ENCODE data around the gene SDK2. TPM values are rescaled to one million over a fixed set of nuclear protein-coding genes. Genes with fewer than 3 reads are reported as not detected.

The SDK2 gene
- total and polyA plus RNA-seq, 7 experiments from 2014 or later: 0.64 to 14.1 (median 8.2) TPM

DNA sequence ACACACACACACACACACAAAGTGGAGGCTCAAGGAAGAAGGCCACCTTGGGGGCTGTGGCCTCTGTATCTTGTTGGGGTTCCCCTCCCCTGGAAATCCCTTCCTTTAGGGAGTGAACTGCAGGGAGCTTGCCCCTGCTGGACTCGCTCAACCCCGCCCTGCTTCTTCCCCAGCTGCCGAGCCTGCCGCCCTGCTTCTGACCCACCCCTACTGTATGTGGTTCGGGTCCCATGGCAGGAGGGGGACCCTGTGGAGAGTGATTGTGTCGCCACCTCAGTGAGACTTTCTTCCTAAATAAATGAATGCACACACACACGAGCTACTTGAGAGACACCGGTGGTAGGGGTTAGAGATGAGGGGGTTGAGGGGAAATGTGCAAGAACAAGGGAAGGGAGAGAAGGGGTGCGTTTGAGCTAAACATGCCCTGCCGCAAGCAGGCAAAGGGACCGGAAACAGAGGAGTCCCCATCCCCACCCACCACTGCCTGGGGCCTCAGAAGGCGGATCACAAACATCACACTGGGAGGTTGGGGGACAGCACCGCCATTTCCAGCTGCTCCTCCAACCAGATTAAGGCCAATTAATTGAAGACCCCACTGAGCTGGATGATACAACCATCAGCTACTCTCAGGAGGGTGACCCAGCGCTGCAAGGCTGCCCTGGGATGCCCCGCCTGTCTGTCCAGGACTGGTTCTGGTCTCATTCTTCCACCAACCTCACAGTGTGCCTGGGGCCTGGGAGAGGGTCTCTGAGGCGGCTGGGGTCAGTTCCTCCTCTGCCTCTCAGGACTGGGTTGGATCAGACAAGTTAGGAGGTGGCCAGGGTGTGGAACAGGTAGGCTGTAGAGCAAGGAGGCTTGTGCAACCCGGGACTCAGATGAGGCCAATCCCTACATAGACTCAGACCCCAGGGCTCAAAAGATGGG is 98.9 kb downstream of the SDK2 start:
- H3K27me3 ChIP-seq (ENCODE audit: control insufficient read depth in 2 of 2, insufficient read depth in 2 of 2, low read length in 2 of 2): no peaks in the 10 kb centered on the region
- intact Hi-C loops (cut with micrococcal nuclease): no loop called here
- H3K9me3 Mint-ChIP-seq: no peaks in the 10 kb centered on the region
- CTCF ChIA-PET: no interaction called here
- DNase-seq (peak in 2 of 9 donors; percentile 14), ATAC-seq (no peak)
- H3K27ac Mint-ChIP-seq: peak overlapping the region in 3 of 9 donors; percentile 45 to 68 (median 46)
- H3K9me3 ChIP-seq (ENCODE audit: control insufficient read depth in 2 of 3, low read length in 3 of 3): no peaks in the 10 kb centered on the region
- peaks cover 8 to 37% (median 29%) of the 10 kb centered on the region in 7 donors for H3K4me1 Mint-ChIP-seq
- peaks cover 0 to 5% (median 0%) of the 10 kb centered on the region in 5 donors for H3K36me3 Mint-ChIP-seq
- H3K4me1 ChIP-seq (ENCODE audit: control insufficient read depth in 2 of 2, insufficient read depth in 2 of 2, low read length in 2 of 2): no peaks in the 10 kb centered on the region
- POLR2A ChIA-PET: no interaction called here
- H3K27ac ChIP-seq (ENCODE audit: low read depth, low read length): no peak overlapping the region
- no peak overlapping the region for H3K4me3 ChIP-seq (ENCODE audit: low read length)
- H3K27me3 Mint-ChIP-seq: peaks cover 0 to 2% (median 0%) of the 10 kb centered on the region in 5 donors
- no peaks in the 10 kb centered on the region for H3K36me3 ChIP-seq (ENCODE audit: control insufficient read depth in 2 of 3, insufficient read depth in 3 of 3, low read length in 3 of 3)
- peak overlapping the region in 3 of 10 donors; percentile 28 to 63 (median 39) for H3K4me3 Mint-ChIP-seq

DNA sequence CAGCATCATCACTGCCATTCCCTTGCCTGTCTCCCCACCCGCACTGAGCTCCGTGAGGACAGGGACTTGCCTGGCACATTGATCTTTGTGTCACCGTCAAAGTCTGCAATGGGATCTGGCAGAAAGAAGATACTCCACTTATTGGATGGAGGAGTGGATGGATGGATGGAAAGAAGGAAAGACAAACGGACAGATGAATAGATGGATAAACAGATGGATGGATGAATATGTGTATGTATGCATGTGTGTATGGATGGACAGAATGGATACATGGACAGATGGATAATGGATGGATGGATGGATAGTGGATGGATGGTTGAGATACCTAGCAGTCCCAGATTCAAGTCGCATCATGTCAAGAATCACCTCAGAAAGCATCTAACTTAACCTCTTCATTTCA is 99.9 kb downstream of the SDK2 start:
- Histone ChIP-seq H3K27ac (ENCODE audit: low read depth, low read length) (no peak overlapping the region), H3K4me3 (ENCODE audit: low read length) (no peak overlapping the region), H3K27me3 (ENCODE audit: control insufficient read depth in 2 of 2, insufficient read depth in 2 of 2, low read length in 2 of 2) (no peaks in the 10 kb centered on the region), H3K4me1 (ENCODE audit: control insufficient read depth in 2 of 2, insufficient read depth in 2 of 2, low read length in 2 of 2) (no peaks in the 10 kb centered on the region), H3K36me3 (ENCODE audit: control insufficient read depth in 2 of 3, insufficient read depth in 3 of 3, low read length in 3 of 3) (no peaks in the 10 kb centered on the region), H3K9me3 (ENCODE audit: control insufficient read depth in 2 of 3, low read length in 3 of 3) (no peaks in the 10 kb centered on the region)
- Mint-ChIP-seq H3K9me3 (no peaks in the 10 kb centered on the region), H3K27ac (peak overlapping the region in 4 of 9 donors; percentile 2 to 73 (median 27)), H3K27me3 (peaks cover 0 to 2% (median 0%) of the 10 kb centered on the region in 5 donors), H3K36me3 (peaks cover 0 to 5% (median 0%) of the 10 kb centered on the region in 5 donors), H3K4me1 (peaks cover 7 to 34% (median 24%) of the 10 kb centered on the region in 7 donors), H3K4me3 (peak overlapping the region in 1 of 10 donors; percentile 52)
- CTCF ChIA-PET: no interaction called here
- POLR2A ChIA-PET: no interaction called here
- DNase-seq (no peak), ATAC-seq (no peak)
- intact Hi-C loops (cut with micrococcal nuclease): no loop called here

DNA sequence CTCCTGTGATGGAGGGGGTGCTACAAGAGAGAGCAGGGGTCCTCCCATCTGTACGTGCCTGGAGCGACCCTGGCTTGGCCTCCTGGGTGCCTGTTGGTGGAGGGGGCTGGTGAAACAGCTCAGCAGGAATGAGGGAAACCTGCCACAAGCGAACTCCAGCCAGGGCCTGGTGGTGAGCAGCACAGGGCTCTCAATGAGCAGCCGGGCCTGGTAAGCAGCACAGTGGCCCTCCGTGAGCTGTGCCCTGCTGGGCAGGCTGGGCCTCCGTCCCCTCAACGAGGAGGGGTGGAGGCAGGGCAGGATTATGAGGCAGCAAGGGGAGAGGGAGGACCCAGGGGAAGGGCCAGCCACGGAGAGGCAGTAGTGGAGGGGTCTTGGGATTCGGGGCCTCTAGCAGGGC is 101.9 kb downstream of the SDK2 start:
- DNase-seq (no peak), ATAC-seq (no peak)
- Histone ChIP-seq H3K9me3 (ENCODE audit: control insufficient read depth in 2 of 3, low read length in 3 of 3) (no peaks in the 10 kb centered on the region), H3K27ac (ENCODE audit: low read depth, low read length) (no peak overlapping the region), H3K4me1 (ENCODE audit: control insufficient read depth in 2 of 2, insufficient read depth in 2 of 2, low read length in 2 of 2) (no peaks in the 10 kb centered on the region), H3K4me3 (ENCODE audit: low read length) (no peak overlapping the region), H3K27me3 (ENCODE audit: control insufficient read depth in 2 of 2, insufficient read depth in 2 of 2, low read length in 2 of 2) (no peaks in the 10 kb centered on the region), H3K36me3 (ENCODE audit: control insufficient read depth in 2 of 3, insufficient read depth in 3 of 3, low read length in 3 of 3) (no peaks in the 10 kb centered on the region)
- Mint-ChIP-seq H3K27ac (no peak overlapping the region), H3K4me1 (peaks cover 5 to 18% (median 15%) of the 10 kb centered on the region in 7 donors), H3K9me3 (no peaks in the 10 kb centered on the region), H3K4me3 (no peak overlapping the region), H3K36me3 (peaks cover 0 to 5% (median 0%) of the 10 kb centered on the region in 5 donors), H3K27me3 (peaks cover 0 to 2% (median 0%) of the 10 kb centered on the region in 5 donors)
- CTCF ChIA-PET: no interaction called here
- intact Hi-C loops (cut with micrococcal nuclease): no loop called here
- POLR2A ChIA-PET: no interaction called here

DNA sequence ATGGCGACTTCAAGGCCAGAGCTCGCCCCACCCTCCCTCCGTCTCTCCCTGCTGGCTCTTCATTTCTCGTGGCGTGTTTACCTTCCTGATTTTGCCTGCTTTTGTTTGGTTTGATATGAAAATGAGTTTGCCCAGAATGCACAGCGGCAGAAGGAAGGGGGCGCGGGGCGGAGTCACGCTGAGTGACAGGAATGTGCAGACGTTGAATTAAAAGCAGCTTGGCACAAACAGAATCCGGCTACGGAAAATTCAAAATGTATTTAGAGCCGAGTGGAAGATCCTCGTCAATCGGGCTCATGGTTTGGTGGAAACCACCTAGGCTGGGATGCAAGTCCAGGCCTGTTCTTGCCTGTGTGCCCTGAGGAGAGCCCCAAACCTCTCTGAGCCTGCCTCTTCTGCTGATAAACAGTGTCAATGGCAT is 102.7 kb downstream of the SDK2 start:
- ATAC-seq (no peak), DNase-seq (no peak)
- H3K27me3 ChIP-seq (ENCODE audit: control insufficient read depth in 2 of 2, insufficient read depth in 2 of 2, low read length in 2 of 2): no peaks in the 10 kb centered on the region
- Mint-ChIP-seq H3K4me3 (no peak overlapping the region), H3K27ac (no peak overlapping the region), H3K36me3 (peaks cover 0 to 5% (median 0%) of the 10 kb centered on the region in 5 donors), H3K4me1 (peaks cover 0 to 15% (median 10%) of the 10 kb centered on the region in 7 donors), H3K27me3 (peaks cover 0 to 2% (median 0%) of the 10 kb centered on the region in 5 donors), H3K9me3 (no peaks in the 10 kb centered on the region)
- no peak overlapping the region for H3K27ac ChIP-seq (ENCODE audit: low read depth, low read length)
- H3K4me1 ChIP-seq (ENCODE audit: control insufficient read depth in 2 of 2, insufficient read depth in 2 of 2, low read length in 2 of 2): no peaks in the 10 kb centered on the region
- intact Hi-C loops (cut with micrococcal nuclease): no loop called here
- H3K36me3 ChIP-seq (ENCODE audit: control insufficient read depth in 2 of 3, insufficient read depth in 3 of 3, low read length in 3 of 3): no peaks in the 10 kb centered on the region
- H3K4me3 ChIP-seq (ENCODE audit: low read length): no peak overlapping the region
- CTCF ChIA-PET: no interaction called here
- no peaks in the 10 kb centered on the region for H3K9me3 ChIP-seq (ENCODE audit: control insufficient read depth in 2 of 3, low read length in 3 of 3)
- POLR2A ChIA-PET: no interaction called here

DNA sequence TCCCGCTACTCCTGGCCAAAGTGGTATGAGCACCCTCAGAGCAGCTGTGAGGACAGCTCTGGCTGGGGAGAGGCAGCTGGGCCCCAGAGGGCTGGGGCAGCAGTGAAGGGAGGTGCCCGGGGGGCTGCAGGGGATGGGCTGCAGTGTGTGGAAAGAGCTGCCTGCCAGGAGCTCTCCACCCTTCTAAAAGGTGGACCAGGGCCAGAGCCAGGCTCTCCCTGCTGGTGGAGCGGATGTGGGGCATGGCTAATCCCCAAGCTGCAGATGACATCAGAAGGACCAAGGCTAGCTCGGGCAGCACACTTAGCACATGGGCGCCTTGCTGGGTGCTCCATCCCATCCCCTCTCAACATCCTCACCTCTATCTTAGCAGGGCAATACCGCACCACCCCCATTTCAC is 103.1 kb downstream of the SDK2 start:
- Histone ChIP-seq H3K27ac (ENCODE audit: low read depth, low read length) (no peak overlapping the region), H3K4me1 (ENCODE audit: control insufficient read depth in 2 of 2, insufficient read depth in 2 of 2, low read length in 2 of 2) (no peaks in the 10 kb centered on the region), H3K9me3 (ENCODE audit: control insufficient read depth in 2 of 3, low read length in 3 of 3) (no peaks in the 10 kb centered on the region), H3K4me3 (ENCODE audit: low read length) (no peak overlapping the region), H3K36me3 (ENCODE audit: control insufficient read depth in 2 of 3, insufficient read depth in 3 of 3, low read length in 3 of 3) (no peaks in the 10 kb centered on the region), H3K27me3 (ENCODE audit: control insufficient read depth in 2 of 2, insufficient read depth in 2 of 2, low read length in 2 of 2) (no peaks in the 10 kb centered on the region)
- ChIA-PET CTCF (no interaction called here), POLR2A (no interaction called here)
- ATAC-seq (no peak), DNase-seq (no peak)
- no peaks in the 10 kb centered on the region for H3K9me3 Mint-ChIP-seq
- no peak overlapping the region for H3K4me3 Mint-ChIP-seq
- H3K36me3 Mint-ChIP-seq: peaks cover 0 to 5% (median 0%) of the 10 kb centered on the region in 5 donors
- peaks cover 0 to 18% (median 9%) of the 10 kb centered on the region in 7 donors for H3K4me1 Mint-ChIP-seq
- H3K27me3 Mint-ChIP-seq: peaks cover 0 to 2% (median 0%) of the 10 kb centered on the region in 5 donors
- intact Hi-C loops (cut with micrococcal nuclease): no loop called here
- no peak overlapping the region for H3K27ac Mint-ChIP-seq

DNA sequence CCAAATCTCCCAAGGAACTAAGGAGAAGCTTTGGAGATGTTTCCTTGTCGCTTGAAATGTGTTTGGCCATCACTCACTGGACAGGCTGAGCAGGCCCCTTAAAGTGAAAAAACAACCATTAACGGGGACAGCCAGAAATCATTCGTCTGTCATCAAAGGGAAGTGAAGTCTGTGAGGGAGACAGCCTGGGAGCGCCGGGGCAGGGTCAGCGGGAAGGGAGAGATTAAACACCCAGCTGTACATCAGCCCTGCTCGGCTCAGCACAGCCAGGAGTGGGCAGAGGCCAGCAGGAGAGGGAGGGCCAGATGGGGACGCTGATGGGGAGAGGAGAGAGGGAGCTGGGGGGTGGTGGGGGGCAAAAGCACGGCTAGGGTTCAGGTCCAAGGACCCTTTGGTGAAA is 105.1 kb downstream of the SDK2 start:
- Mint-ChIP-seq H3K27me3 (peaks cover 0 to 2% (median 0%) of the 10 kb centered on the region in 5 donors), H3K27ac (peak overlapping the region in 3 of 9 donors; percentile 12 to 62 (median 46)), H3K36me3 (peaks cover 0 to under 1% (median 0%) of the 10 kb centered on the region in 5 donors), H3K9me3 (no peaks in the 10 kb centered on the region), H3K4me3 (peak overlapping the region in 1 of 10 donors; percentile 26), H3K4me1 (peaks cover 0 to 25% (median 9%) of the 10 kb centered on the region in 7 donors)
- intact Hi-C loops (cut with micrococcal nuclease): no loop called here
- ATAC-seq (no peak), DNase-seq (no peak)
- H3K27me3 ChIP-seq (ENCODE audit: control insufficient read depth in 2 of 2, insufficient read depth in 2 of 2, low read length in 2 of 2): no peaks in the 10 kb centered on the region
- no peaks in the 10 kb centered on the region for H3K4me1 ChIP-seq (ENCODE audit: control insufficient read depth in 2 of 2, insufficient read depth in 2 of 2, low read length in 2 of 2)
- no peaks in the 10 kb centered on the region for H3K9me3 ChIP-seq (ENCODE audit: control insufficient read depth in 2 of 3, low read length in 3 of 3)
- no peak overlapping the region for H3K27ac ChIP-seq (ENCODE audit: low read depth, low read length)
- ChIA-PET CTCF (no interaction called here), POLR2A (no interaction called here)
- no peak overlapping the region for H3K4me3 ChIP-seq (ENCODE audit: low read length)
- H3K36me3 ChIP-seq (ENCODE audit: control insufficient read depth in 2 of 3, insufficient read depth in 3 of 3, low read length in 3 of 3): no peaks in the 10 kb centered on the region

Data from naive thymus-derived CD4-positive, alpha-beta T cell (primary cell).